NCI-H524 (cell line): ENCODE data around the gene CBARP.

Source experiments
- DNase-seq, 2 experiments: peaks; one replicate each; lab custom pipeline; 2025; lab: John Stamatoyannopoulos, UW

The CBARP gene

DNA sequence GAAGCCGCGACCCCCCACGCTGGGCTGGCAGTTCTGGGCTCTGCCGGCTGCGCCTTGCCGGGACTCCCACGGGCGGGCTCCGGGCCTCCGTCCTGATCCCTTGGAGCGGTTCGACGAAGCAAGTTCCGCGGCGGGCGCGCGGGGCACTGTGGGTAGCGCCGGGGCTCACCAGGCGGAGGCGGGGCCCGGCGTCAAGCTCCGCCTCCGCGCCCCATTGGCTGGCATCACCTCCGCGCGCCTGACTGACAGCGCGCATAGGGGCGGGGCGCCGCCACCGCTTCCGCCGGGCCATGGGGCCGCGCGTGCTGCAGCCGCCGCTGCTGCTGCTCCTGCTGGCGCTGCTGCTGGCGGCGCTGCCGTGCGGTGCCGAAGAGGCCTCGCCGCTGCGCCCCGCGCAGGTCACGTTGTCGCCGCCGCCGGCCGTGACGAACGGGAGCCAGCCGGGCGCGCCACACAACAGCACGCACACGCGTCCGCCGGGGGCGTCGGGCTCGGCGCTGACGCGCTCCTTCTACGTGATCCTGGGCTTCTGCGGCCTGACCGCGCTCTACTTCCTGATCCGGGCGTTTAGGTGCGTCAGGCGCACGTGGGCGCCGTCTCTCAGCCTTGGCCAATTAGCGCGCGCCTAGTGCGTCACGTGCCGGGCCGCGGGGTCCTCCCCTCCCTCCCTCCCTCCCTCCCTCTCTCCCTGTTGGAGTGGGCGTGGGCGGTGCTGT, 37.6 kb upstream of the CBARP start, which contains the start of gene FAM174C:
FAM174C (plus strand) TSS at position 271 of the 716 bp plus-strand sequence; CDS start at position 291, 20 bp downstream.
- peak; percentile 92 to 96 for DNase-seq

DNA sequence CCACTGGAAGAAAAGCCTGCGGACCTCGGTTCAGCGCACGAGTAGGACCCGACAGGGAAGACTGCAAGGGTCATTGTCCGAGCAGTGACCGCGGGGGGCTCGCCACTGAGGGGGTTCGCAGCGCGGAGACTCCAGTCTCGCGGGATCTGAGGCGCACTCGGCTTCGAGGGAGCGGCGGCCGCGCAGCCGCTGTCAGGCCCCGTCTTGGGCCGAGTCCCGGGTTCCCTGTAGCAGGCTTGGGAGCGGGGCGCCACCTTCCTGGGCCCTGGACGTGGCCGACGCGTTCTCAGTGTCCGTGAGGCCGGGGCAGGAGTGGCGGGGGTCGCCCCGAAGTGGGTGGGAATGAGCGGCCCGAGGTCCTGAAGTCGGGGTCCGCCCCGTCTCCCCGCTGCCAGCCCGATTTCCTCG, 37.1 kb upstream of the CBARP start:
- DNase-seq = no peak

DNA sequence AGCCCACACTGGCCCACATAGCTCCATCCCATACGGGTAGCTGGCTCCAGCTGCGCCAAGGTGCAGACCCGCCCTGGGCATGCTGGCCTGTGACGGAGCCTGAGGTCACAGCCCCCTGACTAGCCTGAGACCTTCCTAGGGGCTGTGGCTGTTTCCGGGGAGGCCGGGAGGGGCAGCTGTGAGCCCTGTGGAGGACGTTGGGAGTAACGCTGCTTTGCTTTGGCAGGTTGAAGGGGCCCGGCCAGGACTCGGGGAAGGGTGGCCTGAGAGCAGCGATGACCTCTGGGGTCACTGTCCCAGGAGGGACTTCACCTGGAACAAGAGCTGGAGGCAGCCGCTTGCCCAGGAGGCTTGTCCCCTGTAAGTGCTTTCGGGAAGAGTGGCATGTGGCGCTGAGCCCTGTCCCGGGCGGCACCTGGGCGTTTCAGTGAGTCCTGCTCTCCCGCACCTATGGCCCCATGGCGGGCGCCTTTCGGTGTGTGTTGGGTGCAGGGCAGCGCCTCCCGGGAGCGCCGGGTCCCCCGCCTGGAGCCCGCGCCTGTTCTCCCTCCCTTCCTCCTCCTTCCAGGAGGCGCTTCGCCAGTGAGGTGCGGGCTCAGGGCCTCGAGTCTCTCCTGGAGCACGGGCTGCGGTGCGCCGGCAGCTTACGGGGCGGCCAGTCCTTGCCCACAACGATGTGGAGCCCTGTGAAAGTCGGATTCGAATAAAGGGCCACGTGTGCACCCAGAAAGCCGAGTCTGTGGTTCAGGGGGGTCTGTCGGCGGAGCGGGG, 36.5 kb upstream of the CBARP start:
- DNase-seq = no peak

DNA sequence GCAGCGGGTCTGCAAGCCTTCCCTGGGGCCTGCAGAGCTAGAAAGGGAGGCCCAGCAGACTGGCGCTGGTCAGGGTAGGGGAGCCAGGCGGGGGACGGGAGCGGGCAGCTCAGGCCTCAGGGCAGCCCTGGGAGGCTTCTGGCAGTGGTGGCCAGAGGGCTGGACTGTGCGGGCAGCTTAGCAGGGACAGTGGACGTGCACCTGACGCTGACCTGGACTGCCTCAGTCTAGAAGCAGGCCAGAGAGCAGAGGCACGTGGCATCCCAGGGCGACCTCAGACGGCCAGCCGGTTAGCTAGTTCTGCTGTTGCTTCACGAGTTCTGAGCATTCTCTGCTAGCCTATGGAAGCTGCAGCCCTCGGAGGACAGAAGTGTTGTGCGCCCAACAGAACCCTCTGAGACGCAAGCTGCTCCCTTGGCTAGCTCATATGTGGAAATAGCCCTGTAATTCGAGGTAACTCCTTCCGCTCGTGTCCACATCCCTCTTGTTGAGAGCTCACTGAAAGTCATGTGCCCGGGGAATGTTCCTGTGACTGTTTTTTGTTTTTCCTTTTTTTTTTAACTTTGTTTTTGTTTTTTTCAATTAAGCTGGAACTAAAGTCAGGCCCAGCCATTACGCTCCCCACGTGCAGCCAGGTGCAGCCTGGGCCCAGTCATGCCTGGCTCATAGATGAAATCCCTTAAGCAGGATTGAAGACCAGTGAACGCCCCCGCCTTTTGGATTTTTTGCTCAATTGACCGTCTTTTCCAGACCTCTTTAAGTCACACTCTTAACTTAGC, 35.6 kb upstream of the CBARP start:
- DNase-seq = no peak

DNA sequence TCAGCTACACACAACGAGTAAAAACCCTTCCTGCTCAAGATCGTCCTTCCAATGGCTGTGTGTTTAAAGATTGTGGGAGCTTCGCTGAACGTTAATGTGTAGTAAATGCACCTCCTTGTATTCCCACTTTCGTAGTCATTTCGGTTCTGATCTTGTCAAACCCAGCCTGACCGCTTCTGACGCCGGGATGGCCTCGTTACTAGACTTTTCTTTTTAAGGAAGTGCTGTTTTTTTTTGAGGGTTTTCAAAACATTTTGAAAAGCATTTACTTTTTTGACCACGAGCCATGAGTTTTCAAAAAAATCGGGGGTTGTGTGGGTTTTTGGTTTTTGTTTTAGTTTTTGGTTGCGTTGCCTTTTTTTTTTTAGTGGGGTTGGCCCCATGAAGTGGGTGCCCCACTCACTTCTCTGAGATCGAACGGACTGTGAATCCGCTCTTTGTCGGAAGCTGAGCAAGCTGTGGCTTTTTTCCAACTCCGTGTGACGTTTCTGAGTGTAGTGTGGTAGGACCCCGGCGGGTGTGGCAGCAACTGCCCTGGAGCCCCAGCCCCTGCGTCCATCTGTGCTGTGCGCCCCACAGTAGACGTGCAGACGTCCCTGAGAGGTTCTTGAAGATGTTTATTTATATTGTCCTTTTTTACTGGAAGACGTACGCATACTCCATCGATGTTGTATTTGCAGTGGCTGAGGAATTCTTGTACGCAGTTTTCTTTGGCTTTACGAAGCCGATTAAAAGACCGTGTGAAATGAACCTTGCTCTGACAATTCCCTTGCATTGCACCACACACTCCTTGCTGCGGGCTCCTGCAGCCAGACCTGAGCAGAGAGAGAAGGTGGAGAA, 34.8 kb upstream of the CBARP start:
- DNase-seq = no peak

DNA sequence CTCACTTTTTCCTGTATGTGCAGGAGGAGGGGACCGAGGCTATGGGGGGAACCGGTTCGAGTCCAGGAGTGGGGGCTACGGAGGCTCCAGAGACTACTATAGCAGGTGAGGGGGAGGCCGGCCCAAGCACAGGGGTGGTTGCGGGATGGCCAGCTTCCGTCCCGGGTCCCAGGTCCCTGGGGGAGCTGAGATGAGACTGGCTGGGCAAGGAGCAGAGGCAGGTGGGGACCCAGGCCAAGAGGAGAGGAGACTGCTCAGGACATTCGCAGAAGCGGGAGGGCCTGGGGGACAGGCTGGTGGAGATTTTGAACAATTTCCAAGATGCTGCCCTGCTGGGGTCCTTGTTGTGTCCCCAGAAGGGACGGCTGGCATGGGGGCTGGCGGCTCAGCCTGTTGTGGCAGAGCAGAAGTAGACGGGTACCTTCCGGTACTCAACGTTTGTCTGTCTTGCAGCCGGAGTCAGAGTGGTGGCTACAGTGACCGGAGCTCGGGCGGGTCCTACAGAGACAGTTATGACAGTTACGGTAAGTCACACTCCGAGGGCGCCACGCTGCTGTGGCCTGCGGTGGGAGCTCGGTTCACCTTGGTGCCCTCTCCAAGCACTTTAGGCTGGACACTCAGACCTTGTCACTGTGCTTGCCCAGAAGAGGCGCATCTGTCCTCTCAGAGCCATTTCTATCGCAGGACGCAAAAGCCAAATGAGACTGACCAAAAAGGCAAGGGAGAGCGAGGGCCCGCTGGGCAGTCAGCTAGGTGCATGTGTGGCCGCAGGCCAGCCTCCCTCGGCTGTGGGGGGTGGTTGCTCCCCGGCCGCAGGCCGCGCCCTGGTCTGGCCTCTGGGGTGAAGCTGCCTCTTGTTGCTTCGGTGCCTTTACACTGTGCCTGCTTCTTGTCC, 34.0 kb upstream of the CBARP start:
- no peak for DNase-seq

DNA sequence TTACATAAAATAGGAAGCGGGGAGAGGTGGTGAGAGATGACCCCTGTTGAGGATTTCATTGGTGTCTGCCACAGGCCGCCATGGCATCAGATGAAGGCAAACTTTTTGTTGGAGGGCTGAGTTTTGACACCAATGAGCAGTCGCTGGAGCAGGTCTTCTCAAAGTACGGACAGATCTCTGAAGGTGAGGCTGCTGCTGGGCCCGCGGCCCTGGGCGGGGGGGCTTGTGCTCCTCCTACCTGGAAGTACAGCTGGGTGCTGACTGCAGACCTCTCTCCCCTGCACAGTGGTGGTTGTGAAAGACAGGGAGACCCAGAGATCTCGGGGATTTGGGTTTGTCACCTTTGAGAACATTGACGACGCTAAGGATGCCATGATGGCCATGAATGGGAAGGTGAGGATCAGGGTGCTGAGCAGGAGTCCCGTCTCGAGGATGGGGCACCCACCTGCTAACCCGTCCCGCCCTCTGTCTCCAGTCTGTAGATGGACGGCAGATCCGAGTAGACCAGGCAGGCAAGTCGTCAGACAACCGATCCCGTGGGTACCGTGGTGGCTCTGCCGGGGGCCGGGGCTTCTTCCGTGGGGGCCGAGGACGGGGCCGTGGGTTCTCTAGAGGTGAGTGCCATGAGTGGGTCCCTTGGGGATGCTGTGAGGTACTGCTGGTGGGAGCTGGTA, 33.2 kb upstream of the CBARP start:
- no peak for DNase-seq

DNA sequence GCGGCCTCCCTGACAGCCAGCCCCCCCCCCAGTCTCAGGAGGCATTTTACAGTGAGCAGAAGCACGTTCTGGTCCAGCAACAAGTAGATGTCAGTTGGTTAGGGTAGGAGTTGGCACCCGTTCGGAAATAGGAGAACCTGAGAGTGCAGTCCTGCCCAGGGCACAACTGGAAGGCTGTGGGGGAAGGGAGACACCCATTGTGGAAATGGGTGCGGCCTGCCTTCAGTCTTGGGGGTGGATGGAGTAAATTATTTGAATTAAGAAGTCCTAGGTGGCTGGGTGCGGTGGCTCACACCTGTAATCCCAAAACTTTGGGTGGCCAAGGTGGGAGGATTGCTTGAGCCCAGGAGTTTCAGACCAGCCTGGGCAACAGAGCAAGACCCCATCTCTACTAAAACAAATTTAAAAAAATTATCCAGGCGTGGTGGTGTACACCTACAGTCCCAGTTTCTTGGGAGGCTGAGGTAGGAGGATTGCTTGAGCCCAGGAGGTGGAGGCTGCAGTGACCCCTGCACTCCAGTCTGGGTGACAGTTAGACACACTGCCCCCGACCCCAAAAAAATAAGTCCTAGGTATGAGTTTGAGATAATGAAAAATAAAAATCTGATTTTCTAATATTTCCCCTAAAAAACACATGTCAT, 32.5 kb upstream of the CBARP start:
- DNase-seq = no peak

DNA sequence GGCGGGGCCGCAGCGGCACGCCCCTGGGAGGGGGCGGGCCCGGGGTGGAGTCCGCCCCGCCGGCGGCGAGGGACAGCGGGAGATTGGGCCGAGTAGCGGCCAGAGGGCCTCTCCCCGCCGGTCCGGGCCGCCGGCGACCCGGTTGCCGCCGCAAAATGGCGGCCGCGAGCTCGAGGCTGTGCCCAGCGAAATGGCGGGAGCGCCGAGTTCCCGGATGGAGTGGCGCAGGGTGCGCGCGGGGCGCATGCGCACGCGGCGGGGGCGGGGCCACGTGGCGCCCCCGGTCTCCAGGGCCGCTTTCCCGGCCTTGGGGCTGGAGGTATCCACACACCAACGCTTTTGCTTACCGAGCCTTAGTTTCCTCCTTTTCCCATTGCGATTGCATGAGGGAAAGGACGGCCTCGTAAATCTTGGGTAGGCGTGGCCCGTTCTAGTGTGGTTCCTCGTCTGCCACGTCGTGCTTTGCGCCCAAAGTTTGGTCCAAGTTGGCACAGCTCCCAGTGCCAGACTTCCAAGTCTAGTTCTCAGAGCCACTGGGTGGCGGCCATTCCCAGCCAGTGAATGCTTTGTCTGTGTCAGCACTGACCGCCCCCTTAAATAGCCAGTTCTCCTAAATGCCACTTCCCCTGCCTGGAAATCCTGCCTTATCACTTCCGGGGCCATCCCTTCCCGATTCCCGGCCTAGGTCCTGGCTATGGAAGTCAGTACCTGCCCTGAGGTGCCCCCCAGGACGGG, 31.8 kb upstream of the CBARP start:
- DNase-seq = peak; percentile 80 to 89

DNA sequence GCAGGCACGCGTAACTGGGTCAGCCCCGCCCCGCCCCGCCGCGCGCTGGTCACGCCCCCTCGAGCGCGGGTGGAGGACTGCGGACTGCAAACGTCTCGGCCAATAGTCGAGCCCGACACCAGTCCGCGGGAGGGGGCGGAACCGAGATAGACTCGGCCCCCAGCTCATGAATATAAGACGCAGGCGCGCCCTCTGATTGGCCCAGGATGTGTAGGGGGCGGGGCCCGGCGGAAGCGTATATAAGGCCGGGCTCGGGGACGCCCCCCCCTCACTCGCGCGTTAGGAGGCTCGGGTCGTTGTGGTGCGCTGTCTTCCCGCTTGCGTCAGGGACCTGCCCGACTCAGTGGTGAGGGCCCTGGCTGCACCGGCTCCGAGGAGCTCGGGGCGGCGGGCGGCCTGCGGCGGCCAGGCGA, 31.3 kb upstream of the CBARP start, which contains the start of gene CIRBP:
CIRBP (plus strand) TSS at position 268 of the 413 bp plus-strand sequence. CDS start 1,602 bp downstream, outside the sequence.
- DNase-seq = peak; percentile 98 to 99

DNA sequence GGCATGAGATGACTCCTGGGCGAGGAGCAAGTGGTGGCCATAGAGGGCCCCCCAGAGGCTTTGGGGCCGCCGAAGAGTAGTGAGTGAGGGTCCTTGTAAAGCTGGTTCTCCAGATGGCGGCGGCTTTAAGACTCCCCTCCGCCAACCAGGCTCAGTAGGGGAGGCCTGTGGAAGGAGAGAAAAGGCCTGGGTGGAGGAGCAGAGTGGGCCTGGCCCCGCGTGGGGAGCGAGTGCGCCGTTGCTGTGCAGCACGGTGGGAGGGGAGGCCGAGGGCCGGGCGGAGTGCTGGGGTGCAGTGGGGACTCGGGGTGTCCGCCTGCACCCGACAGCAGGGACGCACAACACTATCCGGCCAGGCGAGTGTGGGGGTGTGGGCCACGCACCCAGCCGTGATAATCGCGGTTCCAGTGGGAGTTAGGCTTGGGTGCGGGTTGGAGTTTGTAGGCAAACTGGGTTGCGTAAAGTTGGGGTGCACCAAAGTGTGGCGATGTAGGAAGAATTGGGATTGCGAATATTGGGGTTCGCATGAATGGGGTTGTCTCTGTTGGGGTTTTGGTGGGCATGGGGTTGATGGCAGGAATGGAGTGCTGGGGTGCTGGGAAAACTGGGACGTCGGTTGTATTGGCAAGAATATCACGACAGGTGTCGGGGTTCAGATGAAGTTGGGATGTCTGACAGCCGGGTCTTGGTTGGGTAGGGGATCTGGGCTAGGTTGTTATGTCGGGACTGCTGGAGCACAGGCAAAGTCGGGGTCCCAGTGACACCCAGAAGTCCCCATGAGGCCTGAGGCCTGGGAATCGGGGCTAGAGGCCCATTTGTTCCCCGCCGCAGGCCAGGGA, 30.6 kb upstream of the CBARP start:
- DNase-seq = peak in 1 of 2 experiments; percentile 36

DNA sequence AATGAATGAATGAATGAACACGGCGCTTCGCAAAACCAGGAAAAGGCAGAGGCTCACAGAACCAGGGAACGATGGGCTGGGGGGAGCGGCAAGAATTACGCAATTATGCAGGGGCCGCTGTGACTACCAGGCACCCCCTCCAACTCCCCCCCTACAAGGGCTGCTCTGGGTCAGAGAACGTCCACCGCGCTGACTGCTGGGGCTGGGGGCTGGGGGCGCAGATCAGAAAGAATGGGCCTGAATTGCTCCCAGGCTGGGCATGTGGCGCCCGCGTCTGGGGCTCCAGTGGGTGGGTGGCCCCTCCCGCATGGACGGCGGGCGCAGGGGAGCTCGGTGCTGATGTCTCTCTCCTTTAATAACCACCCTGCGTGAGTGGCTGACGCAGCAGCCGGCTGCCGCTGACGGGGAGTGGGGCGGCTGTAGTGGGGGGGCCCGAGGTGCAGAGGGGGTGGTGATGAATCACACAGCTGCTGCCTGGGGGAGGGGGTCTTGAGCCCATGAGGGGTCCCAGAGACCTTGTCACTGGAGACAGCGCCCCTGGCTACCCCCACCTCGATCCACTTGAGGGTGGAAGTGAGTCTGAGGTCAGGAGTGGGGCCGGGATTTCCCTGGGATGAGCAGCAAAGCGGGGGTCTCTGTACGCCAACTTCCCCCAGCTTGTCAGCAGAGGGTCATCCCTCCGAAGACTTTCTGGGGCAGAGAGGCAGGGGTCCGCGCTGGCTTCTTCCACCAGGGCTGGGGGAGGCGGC, 29.8 kb upstream of the CBARP start:
- peak in 1 of 2 experiments; percentile 36 for DNase-seq

DNA sequence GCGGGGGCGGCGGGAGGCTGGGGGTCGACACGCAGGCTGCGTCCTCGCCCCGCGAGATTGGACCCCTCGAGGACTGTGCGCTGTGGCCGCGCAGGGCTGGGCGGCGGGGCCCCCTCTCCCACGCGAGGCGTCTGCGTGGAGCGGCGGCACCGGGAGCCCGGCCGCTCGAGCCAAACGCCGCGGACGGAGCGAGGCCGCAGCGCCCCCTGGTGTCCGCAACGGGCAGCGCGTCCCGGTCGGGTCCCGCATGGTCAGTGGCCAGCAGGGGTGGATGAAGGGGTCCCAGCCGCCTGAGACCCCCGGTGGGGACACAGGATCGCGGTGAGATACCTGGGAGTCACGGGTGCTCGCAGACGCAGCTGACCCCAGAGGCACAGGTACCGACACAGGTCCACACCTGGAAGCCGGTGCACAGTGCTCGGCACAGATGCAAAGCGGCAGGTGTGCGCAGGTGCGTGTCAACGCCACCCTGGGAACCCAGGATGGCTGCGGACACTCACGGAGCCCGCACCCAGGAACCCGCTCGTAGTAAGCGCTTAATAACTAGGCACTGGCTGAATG, 29.2 kb upstream of the CBARP start:
- DNase-seq = peak in 1 of 2 experiments; percentile 53

DNA sequence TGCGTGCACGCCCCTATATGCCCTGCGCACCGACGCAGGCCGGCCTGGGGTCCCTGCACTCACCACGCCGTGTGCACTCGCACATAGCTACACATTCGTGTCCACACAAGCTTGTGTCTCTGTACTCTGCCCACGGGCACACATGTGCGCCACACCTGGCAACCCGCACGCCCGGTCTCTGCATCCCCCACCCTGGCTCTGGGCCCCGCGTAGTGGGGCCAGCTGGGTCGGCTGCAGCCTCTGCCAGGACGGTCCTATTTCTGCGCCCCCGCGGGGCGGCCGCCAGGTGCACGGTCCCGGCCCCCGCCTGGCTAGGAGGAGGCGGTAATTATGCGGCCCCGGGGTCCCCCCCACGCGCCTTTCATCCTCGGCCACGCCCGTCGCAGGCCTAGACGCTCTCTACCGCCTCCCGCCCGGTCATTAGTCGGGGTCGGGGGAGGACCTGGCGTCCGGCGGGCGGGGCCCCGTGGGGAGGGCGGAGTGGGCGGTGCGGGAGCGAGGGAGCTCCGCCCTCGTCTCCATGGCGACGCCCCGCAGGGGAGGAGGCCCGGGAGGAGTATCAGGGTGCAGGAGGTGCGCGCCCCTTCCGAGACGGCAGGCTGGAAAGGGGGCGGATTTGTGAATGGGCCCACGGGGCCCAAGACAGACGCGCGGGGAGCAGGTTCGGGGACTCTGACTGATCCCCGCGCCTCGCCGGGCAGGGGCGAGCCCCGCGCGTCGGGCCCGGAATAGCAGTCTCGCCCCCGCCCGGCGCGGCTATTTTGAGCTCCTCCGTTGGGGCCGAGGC, 28.5 kb upstream of the CBARP start:
- DNase-seq = peak; percentile 75 to 81

DNA sequence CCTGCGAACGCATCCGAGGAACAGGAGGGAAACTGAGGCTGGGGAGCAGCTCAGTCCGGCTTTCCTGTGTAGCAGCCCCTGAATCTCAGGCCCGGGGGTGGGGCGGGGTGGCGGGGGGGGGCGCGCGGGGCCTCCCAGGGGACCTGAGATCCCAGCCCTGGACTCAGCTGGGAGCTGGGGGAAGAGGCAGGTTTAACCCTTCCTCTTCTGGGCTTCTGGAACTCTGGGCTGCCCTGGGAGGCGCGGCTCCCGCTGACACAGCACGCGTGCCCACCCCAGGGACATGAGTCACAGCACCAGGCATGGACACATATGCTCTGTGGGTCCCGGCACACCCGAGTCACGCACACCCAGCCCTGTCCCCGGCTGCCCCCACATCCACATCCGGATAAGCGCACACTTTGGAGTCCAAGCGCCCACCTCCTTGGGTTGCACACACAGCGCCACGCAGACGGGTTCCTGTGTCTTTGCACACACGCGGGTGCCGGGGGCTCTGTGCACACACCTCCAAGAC, 27.9 kb upstream of the CBARP start:
- DNase-seq = peak in 1 of 2 experiments; percentile 48
